Peyer's patch (tissue), 4 donors: Measurements from ENCODE around the gene ABCA12.

Experiments
- CTCF ChIP-seq, 6 experiments: fragments of 450-650 bp in 4 of 6; fragments of 200-600 bp in 2 of 6; sonication (generic) in 1 of 6; IDR thresholded peaks; one replicate each; pipeline ENCODE4 v1.5.1; 2017 to 2019; ENCODE audit warnings: antibody characterized with exemption in 6 of 6, mild to moderate bottlenecking in 3 of 6, moderate library complexity in 1 of 6
- POLR2A ChIP-seq, 2 donors: fragments of 450-650 bp; IDR thresholded peaks; one replicate each; pipeline ENCODE4 v1.5.1; 2017; ENCODE audit warnings: antibody characterized with exemption in 2 of 2, mild to moderate bottlenecking in 2 of 2, moderate library complexity in 2 of 2

DNA sequence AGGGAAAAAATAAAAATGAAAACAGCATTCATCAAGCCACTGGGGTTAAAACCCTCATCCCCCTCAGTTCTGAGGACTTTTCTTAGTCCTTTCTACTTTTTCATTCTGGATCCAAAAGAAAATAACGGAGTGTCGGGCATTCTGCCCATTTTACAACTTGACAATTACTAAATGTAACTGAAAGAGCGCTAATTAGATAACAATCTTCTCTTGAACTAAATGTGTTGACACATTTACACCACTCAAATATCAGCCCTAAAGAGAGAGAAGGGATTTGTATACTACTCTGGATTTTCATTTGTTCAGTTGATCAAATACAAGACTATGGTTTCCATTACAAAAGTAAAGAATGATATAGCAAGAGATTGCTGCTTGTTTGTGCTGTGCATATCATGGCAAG, 27.5 kb downstream of the ABCA12 start:
- TF ChIP-seq CTCF (IDR thresholded peaks at IDR 0.05) (no peak), POLR2A (IDR thresholded peaks at IDR 0.05) (no peak)
